ENCODE measurements around the gene OR2S2. TPM values are rescaled to one million over a fixed set of nuclear protein-coding genes. Genes with fewer than 3 reads are reported as not detected.

The OR2S2 gene
- total RNA-seq, 1 experiment from 2014 or later, result not detected

DNA sequence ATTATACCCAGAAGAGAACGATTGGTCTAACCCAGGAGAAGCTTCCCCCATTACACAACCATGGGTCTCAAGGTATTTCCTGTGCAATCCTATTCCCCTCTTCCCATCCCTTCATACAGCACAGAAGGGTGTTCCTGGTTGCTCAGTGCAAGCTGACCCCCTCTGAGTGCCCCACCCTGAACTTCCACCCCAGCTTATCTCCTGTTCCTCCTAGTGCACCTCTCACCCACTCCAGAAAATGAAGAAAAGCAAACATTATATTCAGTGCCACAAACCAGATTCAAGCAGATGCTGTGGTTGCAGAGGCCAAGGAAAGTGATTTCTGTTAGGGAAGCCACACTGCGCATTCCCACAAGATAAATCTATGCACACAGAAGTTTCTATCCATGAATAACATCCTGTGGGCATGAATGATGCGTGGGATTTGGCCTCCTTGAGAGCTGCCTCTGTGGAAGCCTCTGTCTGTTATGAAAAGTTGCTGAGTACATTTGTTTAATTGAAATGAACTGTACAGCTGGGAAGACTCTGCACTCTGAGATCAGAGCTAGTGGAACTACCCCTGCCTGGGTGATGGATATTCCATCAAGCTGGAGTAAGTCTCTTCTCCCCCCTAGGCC is 2.2 kb upstream of the OR2S2 start:
- Histone ChIP-seq H4K20me1 (ENCODE audit: low read length) (no peaks in the 10 kb centered on the region), H2AFZ (ENCODE audit: low read length) (no peak overlapping the region), H3K27me3 (ENCODE audit: low read length) (no peaks in the 10 kb centered on the region), H3K9me2 (replicated peaks; ENCODE audit: low read length) (no peaks in the 10 kb centered on the region), H3K9me3 (ENCODE audit: low read length) (no peaks in the 10 kb centered on the region), H3F3A (ENCODE audit: low read length, unreplicated experiment) (no peaks in the 10 kb centered on the region), H3K27ac (ENCODE audit: low read length) (no peak overlapping the region), H3K4me1 (ENCODE audit: insufficient read depth, low read length) (no peaks in the 10 kb centered on the region; the same call in 1 of the 2 replicates), H3K4me2 (ENCODE audit: low read length) (no peak overlapping the region), H3K4me3 (ENCODE audit: low read length) (no peak overlapping the region), H3K36me3 (ENCODE audit: low read depth, low read length) (no peaks in the 10 kb centered on the region), H3K79me2 (ENCODE audit: low read length) (no peaks in the 10 kb centered on the region), H3K9ac (ENCODE audit: low read length) (no peak overlapping the region)
- ChIA-PET CTCF (no interaction called here), POLR2A (ENCODE audit: unreplicated experiment) (no interaction called here)
- no TSS peak for BruUV-seq (replicated peaks)
- no peak for TF ChIP-seq EZH2phosphoT487 (IDR thresholded peaks at IDR 0.05; ENCODE audit: borderline replicate concordance, low read length)
- TF ChIP-seq, protein P1, sequence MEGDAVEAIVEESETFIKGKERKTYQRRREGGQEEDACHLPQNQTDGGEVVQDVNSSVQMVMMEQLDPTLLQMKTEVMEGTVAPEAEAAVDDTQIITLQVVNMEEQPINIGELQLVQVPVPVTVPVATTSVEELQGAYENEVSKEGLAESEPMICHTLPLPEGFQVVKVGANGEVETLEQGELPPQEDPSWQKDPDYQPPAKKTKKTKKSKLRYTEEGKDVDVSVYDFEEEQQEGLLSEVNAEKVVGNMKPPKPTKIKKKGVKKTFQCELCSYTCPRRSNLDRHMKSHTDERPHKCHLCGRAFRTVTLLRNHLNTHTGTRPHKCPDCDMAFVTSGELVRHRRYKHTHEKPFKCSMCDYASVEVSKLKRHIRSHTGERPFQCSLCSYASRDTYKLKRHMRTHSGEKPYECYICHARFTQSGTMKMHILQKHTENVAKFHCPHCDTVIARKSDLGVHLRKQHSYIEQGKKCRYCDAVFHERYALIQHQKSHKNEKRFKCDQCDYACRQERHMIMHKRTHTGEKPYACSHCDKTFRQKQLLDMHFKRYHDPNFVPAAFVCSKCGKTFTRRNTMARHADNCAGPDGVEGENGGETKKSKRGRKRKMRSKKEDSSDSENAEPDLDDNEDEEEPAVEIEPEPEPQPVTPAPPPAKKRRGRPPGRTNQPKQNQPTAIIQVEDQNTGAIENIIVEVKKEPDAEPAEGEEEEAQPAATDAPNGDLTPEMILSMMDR (conservative IDR thresholded peaks at IDR 0.05; ENCODE audit: low read depth, low read length), result no peak
- TF ChIP-seq EZH2 (IDR thresholded peaks at IDR 0.05; ENCODE audit: low read length, unreplicated experiment), result no peak
- no peak for DNase-seq
- ATAC-seq, result no peak
- intact Hi-C loops (cut with micrococcal nuclease), result no loop called here

DNA sequence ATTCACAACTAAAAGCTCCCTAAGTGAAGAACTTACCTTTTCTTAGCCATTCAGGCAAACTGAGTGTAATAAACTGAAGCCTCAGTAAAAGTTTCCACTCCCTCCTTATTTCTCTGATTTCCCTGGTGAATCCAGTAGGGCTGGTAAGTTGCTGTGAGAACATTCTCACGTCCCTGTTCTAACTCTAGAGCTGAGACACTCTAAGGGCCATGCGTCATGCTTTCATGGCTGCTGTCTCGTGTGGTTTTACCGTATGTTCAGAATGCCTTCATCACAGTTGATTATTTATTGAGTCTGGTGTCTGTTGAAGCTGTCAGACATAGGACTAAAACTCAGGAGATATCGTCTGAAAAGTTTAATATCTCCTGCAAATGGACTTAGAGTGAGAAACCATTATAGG is 1.3 kb downstream of the OR2S2 start:
- Histone ChIP-seq H3K4me3 (ENCODE audit: low read length) (no peak overlapping the region), H3K27me3 (ENCODE audit: low read length) (no peaks in the 10 kb centered on the region), H4K20me1 (ENCODE audit: low read length) (no peaks in the 10 kb centered on the region), H3K9me3 (ENCODE audit: low read length) (no peaks in the 10 kb centered on the region), H3K36me3 (ENCODE audit: low read depth, low read length) (no peaks in the 10 kb centered on the region), H3K9ac (ENCODE audit: low read length) (no peak overlapping the region), H3K4me2 (ENCODE audit: low read length) (no peak overlapping the region), H3K27ac (ENCODE audit: low read length) (no peak overlapping the region), H3K9me2 (replicated peaks; ENCODE audit: low read length) (no peaks in the 10 kb centered on the region), H3K79me2 (ENCODE audit: low read length) (no peaks in the 10 kb centered on the region), H3F3A (ENCODE audit: low read length, unreplicated experiment) (no peaks in the 10 kb centered on the region), H2AFZ (ENCODE audit: low read length) (no peak overlapping the region), H3K4me1 (ENCODE audit: insufficient read depth, low read length) (peaks cover 8% of the 10 kb centered on the region)
- BruUV-seq (replicated peaks), result no TSS peak
- no peak for DNase-seq
- CTCF ChIA-PET, result interaction anchor here (0.7 to 0.8 kb wide), 2 partner anchors 67 to 397 kb away, joined by 6 to 11 read pairs; no protein-coding TSS in a partner anchor
- TF ChIP-seq EZH2phosphoT487 (IDR thresholded peaks at IDR 0.05; ENCODE audit: borderline replicate concordance, low read length) (no peak), EZH2 (IDR thresholded peaks at IDR 0.05; ENCODE audit: low read length, unreplicated experiment) (no peak)
- TF ChIP-seq, protein P1 (conservative IDR thresholded peaks at IDR 0.05; ENCODE audit: low read depth, low read length), result no peak
- intact Hi-C loops (cut with micrococcal nuclease), result no loop called here
- POLR2A ChIA-PET (ENCODE audit: unreplicated experiment), result no interaction called here
- no peak for ATAC-seq

DNA sequence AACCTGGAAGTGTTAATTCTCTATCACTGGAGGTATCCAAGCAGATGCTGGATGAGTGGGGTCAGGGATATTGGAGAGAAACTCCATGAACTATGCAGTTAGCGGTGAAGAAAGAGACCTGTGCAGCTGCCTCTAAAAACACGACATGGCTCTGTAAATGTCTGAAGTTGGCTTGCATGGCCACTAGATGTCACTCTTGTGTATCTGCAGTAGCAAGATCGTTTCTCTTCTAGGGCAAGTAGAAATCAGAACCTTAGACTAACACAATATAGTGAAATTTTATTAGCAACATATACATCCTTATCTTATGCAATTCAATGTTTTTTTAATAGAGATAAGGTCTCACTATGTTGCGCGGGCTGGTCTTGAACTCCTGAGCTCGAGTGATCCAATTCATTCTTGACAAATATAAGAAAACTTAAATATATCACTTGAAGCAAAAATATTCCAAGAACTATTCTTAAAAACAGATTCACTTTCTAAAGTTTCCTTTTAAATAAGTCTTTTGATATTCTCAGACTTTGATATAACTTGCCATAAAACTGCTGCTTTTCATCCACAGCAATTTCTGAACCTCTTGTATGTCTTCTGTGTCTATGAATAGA is 2.9 kb downstream of the OR2S2 start:
- Histone ChIP-seq H3K79me2 (ENCODE audit: low read length) (no peaks in the 10 kb centered on the region), H3K4me2 (ENCODE audit: low read length) (peak overlapping the region; percentile 76), H3K9me3 (ENCODE audit: low read length) (no peaks in the 10 kb centered on the region), H3K4me3 (ENCODE audit: low read length) (peak overlapping the region; percentile 57), H3K9ac (ENCODE audit: low read length) (no peak overlapping the region), H3K27me3 (ENCODE audit: low read length) (no peaks in the 10 kb centered on the region), H3K27ac (ENCODE audit: low read length) (no peak overlapping the region), H3K36me3 (ENCODE audit: low read depth, low read length) (no peaks in the 10 kb centered on the region), H3F3A (ENCODE audit: low read length, unreplicated experiment) (no peaks in the 10 kb centered on the region), H3K9me2 (replicated peaks; ENCODE audit: low read length) (no peaks in the 10 kb centered on the region), H4K20me1 (ENCODE audit: low read length) (no peaks in the 10 kb centered on the region), H2AFZ (ENCODE audit: low read length) (peak overlapping the region; percentile 83), H3K4me1 (ENCODE audit: insufficient read depth, low read length) (peaks cover 9% of the 10 kb centered on the region)
- BruUV-seq (replicated peaks), result no TSS peak
- DNase-seq (peak; percentile 79), ATAC-seq (peak; percentile 93)
- TF ChIP-seq EZH2 (IDR thresholded peaks at IDR 0.05; ENCODE audit: low read length, unreplicated experiment) (no peak), EZH2phosphoT487 (IDR thresholded peaks at IDR 0.05; ENCODE audit: borderline replicate concordance, low read length) (no peak)
- TF ChIP-seq, protein P1 (conservative IDR thresholded peaks at IDR 0.05; ENCODE audit: low read depth, low read length), result peak; percentile 78
- intact Hi-C loops (cut with micrococcal nuclease), result loop anchor here (1.0 to 2.0 kb wide), 2 partner anchors 52 to 68 kb away; no protein-coding TSS in a partner anchor
- POLR2A ChIA-PET (ENCODE audit: unreplicated experiment), result interaction anchor here (0.6 kb wide), 1 partner anchor 66 kb away, joined by 4 read pairs; no protein-coding TSS in a partner anchor
- CTCF ChIA-PET, result interaction anchor here (1.3 kb wide), 1 partner anchor 68 kb away, joined by 4 read pairs; no protein-coding TSS in a partner anchor
